GM13977 (cell line): Measurements from ENCODE around the gene SRA1.

ENCODE experiments used
- DNase-seq: peaks from one replicate; pipeline ENCODE4 v3.0.0; 2012; ENCODE audit warnings: low spot score
- CTCF ChIP-seq: IDR thresholded peaks from 2 replicates; pipeline ENCODE4 v1.5.1; 2012; ENCODE audit warnings: mild to moderate bottlenecking, control low read depth; ENCODE audit not compliant: insufficient read depth; ENCODE audit errors: extremely low read depth, missing control alignments
- in situ Hi-C: fragments of 300-500 bp; cut with MboI; formaldehyde crosslinking; loops from one replicate; pipeline ENCODE4 v1.12.0; 2022; ENCODE audit warnings: low sequenced_read_pairs, low pct_unique_long_range_greater_than_20kb, mixed read lengths, inconsistent platforms; ENCODE audit not compliant: unreplicated experiment

The SRA1 gene

GRCh38 chr5:140571105-140571504 is 13.8 kb upstream of the SRA1 start:
- TF ChIP-seq CTCF, result no peak
- in situ Hi-C loops, result no loop called here
- DNase-seq, result no peak

DNA sequence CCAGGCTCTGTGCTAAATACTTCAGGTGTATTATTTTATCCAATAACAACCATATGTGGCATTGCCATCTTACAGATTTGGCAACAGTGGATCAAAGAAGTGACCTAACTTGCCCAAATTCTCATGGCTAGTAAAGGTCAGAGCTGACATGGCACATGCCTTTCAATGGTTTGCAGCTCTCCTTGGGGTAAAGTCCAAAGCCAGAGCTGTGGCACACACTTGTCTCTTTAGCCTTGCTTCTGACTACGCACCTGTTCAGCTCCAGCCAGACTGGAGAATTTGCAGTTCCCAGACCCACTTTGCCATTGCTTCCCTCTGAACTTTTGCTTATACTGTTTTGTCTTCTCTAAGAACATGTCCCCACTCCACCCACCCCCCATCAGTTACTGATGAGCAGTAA is 13.2 kb upstream of the SRA1 start:
- no peak for TF ChIP-seq CTCF
- DNase-seq, result no peak
- in situ Hi-C loops, result no loop called here

GRCh38 chr5:140570058-140570457 is 12.8 kb upstream of the SRA1 start:
- no peak for DNase-seq
- in situ Hi-C loops, result no loop called here
- no peak for TF ChIP-seq CTCF

- TF ChIP-seq CTCF, result no peak
- no peak for DNase-seq
- in situ Hi-C loops, result no loop called here
Measured at GRCh38 chr5:140569197-140569596, 11.9 kb upstream of the SRA1 start.

DNA sequence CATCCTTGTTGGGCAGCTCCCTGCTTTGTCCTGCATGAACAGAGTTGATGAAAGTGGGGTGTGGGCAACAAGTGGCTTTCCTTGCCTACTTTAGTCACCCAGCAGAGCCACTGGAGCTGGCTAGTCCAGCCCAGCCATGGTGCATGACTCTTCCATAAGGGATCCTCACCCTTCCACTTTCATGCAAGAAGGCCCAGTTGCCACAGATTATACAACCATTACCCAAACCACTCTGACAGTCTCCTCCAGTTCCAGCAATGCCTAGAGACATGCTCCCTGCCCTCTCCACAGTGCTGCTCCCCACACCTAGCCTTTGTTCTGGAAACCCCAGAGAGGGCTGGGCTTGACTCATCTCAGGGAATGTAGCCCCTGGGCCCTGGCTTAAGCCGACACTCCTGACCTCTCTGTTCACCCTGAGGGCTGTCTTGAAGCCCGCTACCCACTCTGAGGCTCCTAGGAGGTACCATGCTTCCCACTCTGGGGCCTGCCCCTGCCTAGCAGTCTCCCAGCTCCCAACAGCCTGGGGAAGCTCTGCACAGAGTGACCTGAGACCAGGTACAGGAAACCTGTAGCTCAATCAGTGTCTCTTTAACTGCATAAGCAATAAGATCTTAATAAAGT is 11.3 kb upstream of the SRA1 start:
- no peak for DNase-seq
- in situ Hi-C loops, result no loop called here
- TF ChIP-seq CTCF, result no peak

- in situ Hi-C loops, result no loop called here
- TF ChIP-seq CTCF, result no peak
- no peak for DNase-seq
Measured at GRCh38 chr5:140567871-140568270, 10.6 kb upstream of the SRA1 start.
